ENCODE results near the gene NPAS3.

DNA sequence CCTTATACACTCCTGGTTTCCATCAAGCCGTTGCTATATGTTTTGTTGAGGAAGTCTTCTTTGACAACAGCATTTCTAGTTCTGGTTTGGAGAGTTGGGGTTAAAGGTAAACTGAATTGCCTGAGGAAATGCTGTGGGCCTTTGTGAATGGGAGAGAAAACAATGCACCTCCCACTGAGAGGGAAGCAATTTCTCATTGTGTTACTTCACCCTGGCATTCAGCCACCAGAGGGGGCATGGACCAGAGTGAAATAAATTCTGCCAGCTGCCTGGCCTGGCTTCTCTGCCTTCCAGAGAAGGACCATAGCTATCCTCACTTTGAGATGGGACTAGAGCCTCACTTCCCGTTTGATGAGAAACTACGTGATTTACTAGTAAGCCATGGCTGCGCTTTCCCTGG, 536.9 kb downstream of the NPAS3 start:
- TF ChIP-seq, protein P1, sequence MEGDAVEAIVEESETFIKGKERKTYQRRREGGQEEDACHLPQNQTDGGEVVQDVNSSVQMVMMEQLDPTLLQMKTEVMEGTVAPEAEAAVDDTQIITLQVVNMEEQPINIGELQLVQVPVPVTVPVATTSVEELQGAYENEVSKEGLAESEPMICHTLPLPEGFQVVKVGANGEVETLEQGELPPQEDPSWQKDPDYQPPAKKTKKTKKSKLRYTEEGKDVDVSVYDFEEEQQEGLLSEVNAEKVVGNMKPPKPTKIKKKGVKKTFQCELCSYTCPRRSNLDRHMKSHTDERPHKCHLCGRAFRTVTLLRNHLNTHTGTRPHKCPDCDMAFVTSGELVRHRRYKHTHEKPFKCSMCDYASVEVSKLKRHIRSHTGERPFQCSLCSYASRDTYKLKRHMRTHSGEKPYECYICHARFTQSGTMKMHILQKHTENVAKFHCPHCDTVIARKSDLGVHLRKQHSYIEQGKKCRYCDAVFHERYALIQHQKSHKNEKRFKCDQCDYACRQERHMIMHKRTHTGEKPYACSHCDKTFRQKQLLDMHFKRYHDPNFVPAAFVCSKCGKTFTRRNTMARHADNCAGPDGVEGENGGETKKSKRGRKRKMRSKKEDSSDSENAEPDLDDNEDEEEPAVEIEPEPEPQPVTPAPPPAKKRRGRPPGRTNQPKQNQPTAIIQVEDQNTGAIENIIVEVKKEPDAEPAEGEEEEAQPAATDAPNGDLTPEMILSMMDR (IDR thresholded peaks at IDR 0.05; ENCODE audit: low read depth, low read length, missing input control), result peak; percentile 14
- TF ChIP-seq GABPA (IDR thresholded peaks at IDR 0.05 in 1 of 2, conservative IDR thresholded peaks at IDR 0.05 in 1 of 2) (no peak), EGR1 (IDR thresholded peaks at IDR 0.05; ENCODE audit: low read depth in 2 of 2) (no peak), TAF1 (conservative IDR thresholded peaks at IDR 0.05) (no peak), JUND (IDR thresholded peaks at IDR 0.05) (no peak)

All from liver (tissue), 3 donors.